ENCODE measurements around the gene TUBGCP6. TPM values are rescaled to one million over a fixed set of nuclear protein-coding genes. Genes with fewer than 3 reads are reported as not detected.
A peak's percentile ranks its signal among the peaks of the same experiment; 100 is the strongest.

Gene TUBGCP6
- total RNA-seq, 1 donor from 2014 or later: 16.9 TPM

GRCh38 chr22:50253941-50254340 lies 9.1 kb upstream of the TUBGCP6 start:
- no peak overlapping the region for H3K27ac Mint-ChIP-seq
- H3F3A ChIP-seq (ENCODE audit: low read depth): peaks cover 19% of the 10 kb centered on the region
- no peaks in the 10 kb centered on the region for H3K79me2 ChIP-seq (ENCODE audit: low read depth)
- H3K27ac ChIP-seq: no peak overlapping the region
- no peak overlapping the region for H3K4me2 ChIP-seq
- no peaks in the 10 kb centered on the region for H3K9me3 Mint-ChIP-seq
- H3K4me3 Mint-ChIP-seq: no peak overlapping the region
- no peak overlapping the region for H3K4me3 ChIP-seq
- no peak for DNase-seq (ENCODE audit: low spot score)
- H3K27me3 ChIP-seq: no peaks in the 10 kb centered on the region
- H3K4me1 ChIP-seq: peaks cover 6% of the 10 kb centered on the region
- H4K20me1 ChIP-seq (ENCODE audit: low read depth): peaks cover 47% of the 10 kb centered on the region
- H3K9ac ChIP-seq: no peak overlapping the region
- no peaks in the 10 kb centered on the region for H3K9me3 ChIP-seq (ENCODE audit: low read depth)
- TF ChIP-seq CTCF (IDR thresholded peaks at IDR 0.05) (no peak), EZH2phosphoT487 (IDR thresholded peaks at IDR 0.05) (no peak), EZH2 (IDR thresholded peaks at IDR 0.05) (no peak)
- no peaks in the 10 kb centered on the region for H3K36me3 ChIP-seq
- H3K27me3 Mint-ChIP-seq (ENCODE audit: insufficient read depth, low read depth): peaks cover 6% of the 10 kb centered on the region
- H3K4me1 Mint-ChIP-seq: peaks cover 4% of the 10 kb centered on the region
- no peaks in the 10 kb centered on the region for H3K36me3 Mint-ChIP-seq
- no peak overlapping the region for H2AFZ ChIP-seq (replicated peaks)

- Mint-ChIP-seq H3K36me3 (no peaks in the 10 kb centered on the region), H3K4me3 (no peak overlapping the region), H3K27ac (no peak overlapping the region), H3K9me3 (no peaks in the 10 kb centered on the region), H3K27me3 (ENCODE audit: insufficient read depth, low read depth) (peaks cover 6% of the 10 kb centered on the region), H3K4me1 (peaks cover 4% of the 10 kb centered on the region)
- Histone ChIP-seq H3K4me3 (no peak overlapping the region), H3K36me3 (no peaks in the 10 kb centered on the region), H3F3A (ENCODE audit: low read depth) (peaks cover 19% of the 10 kb centered on the region), H3K9ac (no peak overlapping the region), H3K27me3 (no peaks in the 10 kb centered on the region), H4K20me1 (ENCODE audit: low read depth) (peaks cover 41% of the 10 kb centered on the region), H3K4me1 (peaks cover 6% of the 10 kb centered on the region), H3K9me3 (ENCODE audit: low read depth) (no peaks in the 10 kb centered on the region), H3K4me2 (no peak overlapping the region), H3K79me2 (ENCODE audit: low read depth) (no peaks in the 10 kb centered on the region), H3K27ac (no peak overlapping the region), H2AFZ (replicated peaks) (no peak overlapping the region)
- TF ChIP-seq CTCF (IDR thresholded peaks at IDR 0.05) (no peak), EZH2phosphoT487 (IDR thresholded peaks at IDR 0.05) (no peak), EZH2 (IDR thresholded peaks at IDR 0.05) (no peak)
- DNase-seq (ENCODE audit: low spot score): no peak
These were observed 8.5 kb upstream of the TUBGCP6 start for GRCh38 chr22:50253046-50253915.

GRCh38 chr22:50252082-50253045 lies 7.5 kb upstream of the TUBGCP6 start:
- peak; percentile 83 for DNase-seq (ENCODE audit: low spot score)
- no peaks in the 10 kb centered on the region for H3K9me3 ChIP-seq (ENCODE audit: low read depth)
- H3F3A ChIP-seq (ENCODE audit: low read depth): peaks cover 23% of the 10 kb centered on the region
- Mint-ChIP-seq H3K4me3 (peak overlapping the region; percentile 68), H3K36me3 (no peaks in the 10 kb centered on the region), H3K9me3 (no peaks in the 10 kb centered on the region), H3K4me1 (peaks cover 8% of the 10 kb centered on the region), H3K27me3 (ENCODE audit: insufficient read depth, low read depth) (peaks cover 6% of the 10 kb centered on the region), H3K27ac (no peak overlapping the region)
- no peak overlapping the region for H3K4me3 ChIP-seq
- no peak overlapping the region for H3K27ac ChIP-seq
- peaks cover 6% of the 10 kb centered on the region for H3K4me1 ChIP-seq
- no peaks in the 10 kb centered on the region for H3K79me2 ChIP-seq (ENCODE audit: low read depth)
- H3K27me3 ChIP-seq: no peaks in the 10 kb centered on the region
- H3K9ac ChIP-seq: no peak overlapping the region
- TF ChIP-seq EZH2phosphoT487 (IDR thresholded peaks at IDR 0.05) (no peak), CTCF (IDR thresholded peaks at IDR 0.05) (peak; percentile 72)
- no peaks in the 10 kb centered on the region for H3K36me3 ChIP-seq
- H4K20me1 ChIP-seq (ENCODE audit: low read depth): peaks cover 35% of the 10 kb centered on the region
- H2AFZ ChIP-seq (replicated peaks): no peak overlapping the region
- H3K4me2 ChIP-seq: peak overlapping the region; percentile 83

Measured in neural progenitor cell (in vitro differentiated cells).